Measurements from ENCODE around the gene PAM.

Gene PAM

DNA sequence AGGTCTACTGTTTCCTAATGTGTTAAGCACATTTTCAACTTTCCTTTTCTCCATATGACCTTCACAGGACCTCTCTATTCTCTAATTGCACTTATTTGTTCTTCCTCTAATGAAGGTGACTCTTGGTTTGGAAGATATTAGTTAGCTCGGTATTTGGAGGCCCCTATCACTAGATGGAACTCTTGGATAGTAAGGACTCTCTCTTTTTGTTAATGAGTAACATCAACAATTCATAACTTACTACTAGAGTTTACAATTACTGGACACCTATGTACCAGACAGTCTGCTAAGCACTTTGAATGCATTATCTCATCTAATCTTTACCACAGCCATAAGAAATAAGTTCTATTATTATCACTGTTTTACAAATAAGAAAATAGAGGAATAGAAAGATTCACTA lies 23.4 kb upstream of the PAM start:
- H3K36me3 ChIP-seq (ENCODE audit: control insufficient read depth in 2 of 2, insufficient read depth in 2 of 2, low read length in 2 of 2) = no peaks in the 10 kb centered on the region
- no peaks in the 10 kb centered on the region for H3K4me1 ChIP-seq (ENCODE audit: control insufficient read depth, insufficient read depth, low read length)
- no peak overlapping the region for H3K4me3 ChIP-seq (ENCODE audit: low read length in 2 of 2)
- H3K9ac ChIP-seq (ENCODE audit: low read length in 2 of 2) = no peak overlapping the region
- H3K27me3 ChIP-seq (ENCODE audit: control insufficient read depth in 1 of 2, insufficient read depth in 2 of 2, low read length in 2 of 2) = no peaks in the 10 kb centered on the region
- no peaks in the 10 kb centered on the region for H3K9me3 ChIP-seq (ENCODE audit: control insufficient read depth in 2 of 2, low read length in 2 of 2)
- no peak overlapping the region for H3K27ac ChIP-seq (ENCODE audit: low read length)

DNA sequence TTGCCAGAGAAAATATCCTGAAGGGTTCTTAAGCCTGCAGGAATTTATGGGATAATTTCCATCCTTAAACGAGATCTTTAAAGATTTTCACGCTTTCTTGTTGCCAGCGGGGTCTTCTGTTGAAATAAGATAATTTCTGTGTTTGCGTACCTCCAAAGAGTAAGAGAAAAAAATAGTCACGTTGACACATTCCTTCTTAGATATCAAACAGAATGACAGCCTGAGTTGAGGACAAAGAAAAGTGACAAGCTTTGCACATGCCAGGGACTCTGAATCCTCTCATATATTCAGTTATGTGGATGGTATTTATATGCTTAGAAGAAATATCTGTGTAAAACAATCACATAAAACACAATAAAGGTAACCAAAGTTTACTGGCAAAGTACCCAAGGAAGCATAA lies 21.6 kb upstream of the PAM start:
- no peaks in the 10 kb centered on the region for H3K4me1 ChIP-seq (ENCODE audit: control insufficient read depth, insufficient read depth, low read length)
- H3K36me3 ChIP-seq (ENCODE audit: control insufficient read depth in 2 of 2, insufficient read depth in 2 of 2, low read length in 2 of 2) = no peaks in the 10 kb centered on the region
- no peak overlapping the region for H3K9ac ChIP-seq (ENCODE audit: low read length in 2 of 2)
- no peak overlapping the region for H3K4me3 ChIP-seq (ENCODE audit: low read length in 2 of 2)
- H3K27me3 ChIP-seq (ENCODE audit: control insufficient read depth in 1 of 2, insufficient read depth in 2 of 2, low read length in 2 of 2) = no peaks in the 10 kb centered on the region
- no peak overlapping the region for H3K27ac ChIP-seq (ENCODE audit: low read length)
- no peaks in the 10 kb centered on the region for H3K9me3 ChIP-seq (ENCODE audit: control insufficient read depth in 2 of 2, low read length in 2 of 2)

DNA sequence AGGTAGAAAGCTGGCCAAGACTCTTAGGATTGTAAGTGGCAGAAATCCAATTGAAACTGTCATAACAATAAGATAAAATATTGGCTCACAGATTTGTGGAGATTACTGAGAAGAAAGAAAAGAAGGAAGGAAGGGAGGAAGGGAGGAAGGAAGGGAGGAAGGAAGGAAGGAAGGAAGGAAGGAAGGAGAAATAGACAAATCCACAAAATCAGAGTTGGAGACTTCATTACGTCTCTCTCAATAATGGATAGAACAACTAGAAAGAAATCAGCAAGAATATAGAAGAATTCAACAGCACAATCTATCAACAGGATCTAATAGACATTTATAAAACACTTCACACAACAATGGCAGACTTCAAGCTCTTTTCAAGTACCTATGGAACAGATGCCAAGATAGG lies 17.9 kb upstream of the PAM start:
- Histone ChIP-seq H3K9me3 (ENCODE audit: control insufficient read depth in 2 of 2, low read length in 2 of 2) (no peaks in the 10 kb centered on the region), H3K27ac (ENCODE audit: low read length) (no peak overlapping the region), H3K27me3 (ENCODE audit: control insufficient read depth in 1 of 2, insufficient read depth in 2 of 2, low read length in 2 of 2) (no peaks in the 10 kb centered on the region), H3K4me1 (ENCODE audit: control insufficient read depth, insufficient read depth, low read length) (no peaks in the 10 kb centered on the region), H3K9ac (ENCODE audit: low read length in 2 of 2) (no peak overlapping the region), H3K4me3 (ENCODE audit: low read length in 2 of 2) (no peak overlapping the region), H3K36me3 (ENCODE audit: control insufficient read depth in 2 of 2, insufficient read depth in 2 of 2, low read length in 2 of 2) (no peaks in the 10 kb centered on the region)

DNA sequence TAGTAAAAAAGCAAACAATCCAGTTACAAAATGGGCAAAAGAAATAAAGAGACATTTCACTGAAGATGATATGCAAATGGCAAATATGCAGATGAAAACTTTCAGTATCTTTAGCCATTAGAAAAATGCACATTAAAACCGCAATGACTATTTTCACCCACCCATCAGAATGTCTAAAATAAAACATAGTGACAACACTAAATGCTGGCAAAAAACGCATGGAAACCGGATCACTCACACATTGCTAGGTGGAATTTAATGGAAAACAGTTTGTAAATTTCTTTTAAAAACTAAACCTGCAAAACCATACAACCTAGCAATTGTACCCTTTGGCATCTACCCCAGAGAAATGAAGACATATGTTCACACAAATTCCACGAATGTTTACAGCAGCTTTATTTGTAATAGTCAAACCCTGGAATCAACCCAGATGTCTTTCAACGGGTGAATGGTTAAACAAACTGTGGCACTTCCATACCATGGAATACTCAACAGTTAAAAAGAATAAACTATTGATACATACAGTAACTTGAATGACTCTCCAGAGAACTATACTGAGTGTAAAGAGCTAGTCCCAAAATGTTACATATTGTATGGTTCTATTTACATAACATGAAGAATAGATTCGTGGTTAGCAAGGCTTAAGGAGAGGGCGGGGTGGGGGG lies 17.2 kb upstream of the PAM start:
- Histone ChIP-seq H3K27ac (ENCODE audit: low read length) (no peak overlapping the region), H3K9me3 (ENCODE audit: control insufficient read depth in 2 of 2, low read length in 2 of 2) (no peaks in the 10 kb centered on the region), H3K4me3 (ENCODE audit: low read length in 2 of 2) (no peak overlapping the region), H3K9ac (ENCODE audit: low read length in 2 of 2) (no peak overlapping the region), H3K27me3 (ENCODE audit: control insufficient read depth in 1 of 2, insufficient read depth in 2 of 2, low read length in 2 of 2) (no peaks in the 10 kb centered on the region), H3K4me1 (ENCODE audit: control insufficient read depth, insufficient read depth, low read length) (no peaks in the 10 kb centered on the region), H3K36me3 (ENCODE audit: control insufficient read depth in 2 of 2, insufficient read depth in 2 of 2, low read length in 2 of 2) (no peaks in the 10 kb centered on the region)

DNA sequence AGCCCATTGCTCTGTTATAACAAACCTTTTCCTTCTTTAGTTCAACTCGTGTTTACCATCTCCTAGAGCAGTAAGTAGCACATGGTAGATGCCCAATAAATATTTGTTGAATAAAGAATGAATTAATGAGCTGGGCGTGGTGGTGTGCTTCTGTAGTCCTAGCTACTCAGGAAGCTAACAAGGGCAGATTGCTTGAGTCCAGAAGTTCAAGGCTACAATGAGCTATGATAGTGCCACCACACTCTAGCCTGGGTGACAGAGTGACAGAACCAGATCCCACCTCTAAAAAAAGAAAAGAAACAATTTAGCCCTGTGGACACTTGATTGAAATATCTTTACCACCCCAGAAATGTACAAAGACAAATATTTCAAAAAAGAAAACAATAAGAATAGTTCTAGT lies 14.6 kb upstream of the PAM start:
- Histone ChIP-seq H3K27me3 (ENCODE audit: control insufficient read depth in 1 of 2, insufficient read depth in 2 of 2, low read length in 2 of 2) (no peaks in the 10 kb centered on the region), H3K4me1 (ENCODE audit: control insufficient read depth, insufficient read depth, low read length) (no peaks in the 10 kb centered on the region), H3K4me3 (ENCODE audit: low read length in 2 of 2) (no peak overlapping the region), H3K36me3 (ENCODE audit: control insufficient read depth in 2 of 2, insufficient read depth in 2 of 2, low read length in 2 of 2) (no peaks in the 10 kb centered on the region), H3K9ac (ENCODE audit: low read length in 2 of 2) (no peak overlapping the region), H3K27ac (ENCODE audit: low read length) (no peak overlapping the region), H3K9me3 (ENCODE audit: control insufficient read depth in 2 of 2, low read length in 2 of 2) (no peaks in the 10 kb centered on the region)

DNA sequence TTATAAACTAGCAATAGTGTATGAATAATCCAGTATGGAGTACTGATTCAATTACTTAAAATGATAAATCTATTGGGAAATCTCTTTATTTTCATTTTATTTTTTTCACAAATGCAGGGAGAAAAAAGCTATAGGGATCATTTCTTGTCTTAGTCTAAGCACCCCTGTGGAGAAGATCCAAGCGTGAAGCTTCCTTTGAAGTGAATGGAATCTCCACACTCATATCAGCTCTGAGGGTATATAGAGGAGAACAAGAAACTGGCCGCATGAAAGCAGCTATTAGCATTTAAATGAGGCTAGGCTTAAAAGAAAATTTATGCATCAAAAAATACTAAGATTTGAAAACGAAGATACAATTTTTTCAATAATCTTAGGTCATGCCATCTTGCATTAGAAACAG lies 12.9 kb upstream of the PAM start:
- Histone ChIP-seq H3K27me3 (ENCODE audit: control insufficient read depth in 1 of 2, insufficient read depth in 2 of 2, low read length in 2 of 2) (no peaks in the 10 kb centered on the region), H3K4me1 (ENCODE audit: control insufficient read depth, insufficient read depth, low read length) (no peaks in the 10 kb centered on the region), H3K36me3 (ENCODE audit: control insufficient read depth in 2 of 2, insufficient read depth in 2 of 2, low read length in 2 of 2) (no peaks in the 10 kb centered on the region), H3K9ac (ENCODE audit: low read length in 2 of 2) (no peak overlapping the region), H3K9me3 (ENCODE audit: control insufficient read depth in 2 of 2, low read length in 2 of 2) (no peaks in the 10 kb centered on the region), H3K4me3 (ENCODE audit: low read length in 2 of 2) (no peak overlapping the region), H3K27ac (ENCODE audit: low read length) (no peak overlapping the region)

DNA sequence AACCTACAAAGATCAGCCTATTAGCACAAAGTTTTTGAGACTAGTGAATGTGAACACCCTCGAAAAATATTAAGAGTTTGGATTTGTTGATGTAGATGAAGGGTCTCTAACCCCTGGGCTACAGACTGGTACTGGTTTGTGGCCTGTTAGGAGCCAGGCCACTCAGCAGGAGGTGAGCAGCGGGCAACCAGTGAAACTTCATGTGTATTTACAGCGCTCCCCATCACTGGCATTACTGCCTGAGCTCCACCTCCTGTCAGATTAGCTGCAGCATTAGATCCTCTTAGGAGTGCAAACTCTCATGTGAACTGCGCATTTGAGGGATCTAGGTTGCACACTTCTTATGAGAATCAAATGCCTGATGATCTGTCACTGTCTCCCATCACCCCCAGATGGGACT lies 11.2 kb upstream of the PAM start:
- Histone ChIP-seq H3K4me3 (ENCODE audit: low read length in 2 of 2) (no peak overlapping the region), H3K9ac (ENCODE audit: low read length in 2 of 2) (no peak overlapping the region), H3K9me3 (ENCODE audit: control insufficient read depth in 2 of 2, low read length in 2 of 2) (no peaks in the 10 kb centered on the region), H3K27ac (ENCODE audit: low read length) (no peak overlapping the region), H3K27me3 (ENCODE audit: control insufficient read depth in 1 of 2, insufficient read depth in 2 of 2, low read length in 2 of 2) (no peaks in the 10 kb centered on the region), H3K4me1 (ENCODE audit: control insufficient read depth, insufficient read depth, low read length) (no peaks in the 10 kb centered on the region), H3K36me3 (ENCODE audit: control insufficient read depth in 2 of 2, insufficient read depth in 2 of 2, low read length in 2 of 2) (no peaks in the 10 kb centered on the region)

DNA sequence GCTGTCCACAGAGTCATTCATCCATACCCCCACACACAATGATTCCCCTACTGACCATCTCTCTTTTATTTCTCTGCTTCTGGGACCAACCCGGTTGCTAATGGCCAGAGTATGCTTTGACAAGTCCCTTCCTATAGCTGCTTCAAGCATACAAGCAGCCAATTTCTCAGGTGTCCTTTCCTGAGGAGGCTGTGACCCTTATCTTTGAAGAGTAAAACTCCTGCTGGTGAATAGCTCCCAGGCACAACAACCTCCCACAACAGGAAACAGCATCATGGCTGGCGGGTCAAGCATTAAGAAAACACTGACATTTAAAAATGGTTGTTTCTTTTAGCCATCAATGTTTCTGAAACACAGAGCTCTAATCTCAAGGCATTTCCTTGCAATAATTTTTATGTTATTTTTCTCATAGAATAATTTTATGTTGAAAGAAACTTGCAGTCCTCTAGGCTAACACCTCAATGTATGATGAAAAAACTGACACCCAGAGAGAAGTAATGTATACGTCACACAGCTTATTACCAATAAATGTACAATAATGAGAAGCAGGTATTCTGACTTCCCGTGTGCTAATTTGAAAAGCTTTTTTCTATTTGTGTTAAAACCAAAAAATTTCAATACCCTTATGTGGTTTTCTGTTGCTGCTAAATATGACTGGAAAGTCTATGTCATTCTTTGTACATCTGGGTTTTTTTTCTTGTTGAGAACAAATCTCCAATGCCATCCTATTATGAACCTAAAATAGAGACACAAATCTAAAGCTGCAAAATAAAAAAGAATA lies 7.5 kb upstream of the PAM start:
- no peak overlapping the region for H3K4me3 ChIP-seq (ENCODE audit: low read length in 2 of 2)
- no peaks in the 10 kb centered on the region for H3K4me1 ChIP-seq (ENCODE audit: control insufficient read depth, insufficient read depth, low read length)
- H3K27ac ChIP-seq (ENCODE audit: low read length) = no peak overlapping the region
- no peak overlapping the region for H3K9ac ChIP-seq (ENCODE audit: low read length in 2 of 2)
- H3K27me3 ChIP-seq (ENCODE audit: control insufficient read depth in 1 of 2, insufficient read depth in 2 of 2, low read length in 2 of 2) = no peaks in the 10 kb centered on the region
- no peaks in the 10 kb centered on the region for H3K9me3 ChIP-seq (ENCODE audit: control insufficient read depth in 2 of 2, low read length in 2 of 2)
- H3K36me3 ChIP-seq (ENCODE audit: control insufficient read depth in 2 of 2, insufficient read depth in 2 of 2, low read length in 2 of 2) = no peaks in the 10 kb centered on the region

DNA sequence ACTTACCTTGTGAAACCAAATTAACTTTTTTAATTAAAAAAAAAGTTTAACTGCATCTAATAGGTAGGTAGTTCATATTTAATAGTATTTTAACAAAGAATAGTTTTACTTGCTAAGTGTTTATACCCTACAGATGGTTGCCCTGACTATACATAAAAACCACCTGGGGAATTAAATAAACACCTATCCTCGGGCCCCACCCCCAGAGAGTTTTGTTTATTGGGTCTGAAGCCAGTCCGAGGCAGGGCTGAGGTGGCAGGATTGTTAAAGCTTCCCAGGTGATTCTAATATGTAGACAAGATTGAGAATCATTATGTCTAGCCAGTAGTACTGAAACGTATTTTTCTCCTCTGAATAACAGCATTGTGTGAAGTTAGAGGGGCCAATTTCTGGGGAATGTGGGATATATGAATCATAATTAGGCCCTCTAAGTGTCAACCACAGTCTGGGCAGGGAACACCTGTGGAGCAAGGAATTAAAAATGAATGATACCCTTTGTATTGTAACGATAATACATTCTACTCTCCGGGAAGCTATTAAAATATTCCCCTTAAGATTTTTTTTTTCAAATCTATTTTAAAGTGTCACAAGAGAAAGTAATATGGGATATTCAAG lies 5.6 kb upstream of the PAM start:
- no peak overlapping the region for H3K9ac ChIP-seq (ENCODE audit: low read length in 2 of 2)
- H3K4me3 ChIP-seq (ENCODE audit: low read length in 2 of 2) = no peak overlapping the region
- no peak overlapping the region for H3K27ac ChIP-seq (ENCODE audit: low read length)
- H3K36me3 ChIP-seq (ENCODE audit: control insufficient read depth in 2 of 2, insufficient read depth in 2 of 2, low read length in 2 of 2) = no peaks in the 10 kb centered on the region
- no peaks in the 10 kb centered on the region for H3K9me3 ChIP-seq (ENCODE audit: control insufficient read depth in 2 of 2, low read length in 2 of 2)
- peaks cover 4% of the 10 kb centered on the region for H3K4me1 ChIP-seq (ENCODE audit: control insufficient read depth, insufficient read depth, low read length)
- no peaks in the 10 kb centered on the region for H3K27me3 ChIP-seq (ENCODE audit: control insufficient read depth in 1 of 2, insufficient read depth in 2 of 2, low read length in 2 of 2)

DNA sequence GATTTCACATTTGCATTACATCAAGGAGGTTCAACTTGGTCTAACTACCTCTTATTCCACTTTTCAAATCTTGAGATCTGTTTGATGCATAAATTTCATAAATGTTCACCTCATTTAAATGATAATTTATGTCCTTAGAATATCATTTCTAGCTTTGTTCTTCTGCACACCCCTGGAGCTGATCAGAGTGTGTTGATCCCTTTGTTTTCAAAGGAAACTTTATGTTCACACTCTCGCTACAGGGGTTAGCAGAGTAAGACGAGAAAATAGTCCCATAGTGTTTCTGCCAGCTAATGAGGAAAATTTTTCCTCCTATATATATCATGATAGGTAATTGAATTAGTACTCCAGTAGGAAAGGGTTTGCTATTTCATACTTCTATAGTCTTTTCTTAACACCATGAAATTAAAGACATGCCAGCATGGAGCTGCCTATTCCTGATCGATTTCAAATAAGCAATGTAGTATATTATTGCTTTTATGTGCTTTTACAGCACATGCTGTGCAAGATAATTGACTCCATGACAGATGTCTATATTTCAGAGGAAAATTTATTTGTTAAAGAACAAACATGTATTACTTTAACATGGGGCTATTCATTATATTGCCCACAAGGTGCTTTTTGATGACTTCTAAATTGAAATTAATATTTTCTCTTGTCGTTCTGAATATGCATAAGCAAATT lies 4.8 kb upstream of the PAM start:
- Histone ChIP-seq H3K9me3 (ENCODE audit: control insufficient read depth in 2 of 2, low read length in 2 of 2) (no peaks in the 10 kb centered on the region), H3K4me1 (ENCODE audit: control insufficient read depth, insufficient read depth, low read length) (peaks cover 6% of the 10 kb centered on the region), H3K27ac (ENCODE audit: low read length) (no peak overlapping the region), H3K27me3 (ENCODE audit: control insufficient read depth in 1 of 2, insufficient read depth in 2 of 2, low read length in 2 of 2) (no peaks in the 10 kb centered on the region), H3K9ac (ENCODE audit: low read length in 2 of 2) (no peak overlapping the region), H3K36me3 (ENCODE audit: control insufficient read depth in 2 of 2, insufficient read depth in 2 of 2, low read length in 2 of 2) (no peaks in the 10 kb centered on the region), H3K4me3 (ENCODE audit: low read length in 2 of 2) (no peak overlapping the region)
